DND-41 (cell line): ENCODE data around the gene SMARCA2.

Experiments used
- ATAC-seq: fragments of 200-7000 bp; cut with Tn5 transposase; 3 replicates; pipeline ENCODE4 v1.9.1; 2021; ENCODE audit warnings: low read depth; ENCODE audit not compliant: insufficient read depth
- DNase-seq: peaks from one replicate; pipeline ENCODE4 v3.0.0-alpha.2; 2020
- H2AFZ ChIP-seq: 2 replicates; pipeline ENCODE4 v1.6.0; 2012; ENCODE audit warnings: low read depth, low read length
- H3K27ac ChIP-seq: 2 replicates; pipeline ENCODE4 v1.5.1; 2012; ENCODE audit warnings: low read length, inconsistent platforms
- H3K27me3 ChIP-seq: fragments of 200-600 bp; sonication (generic); 2 replicates; pipeline ENCODE4 v1.6.0; 2012; ENCODE audit warnings: low read length, mild to moderate bottlenecking, inconsistent platforms; ENCODE audit not compliant: insufficient read depth, poor library complexity
- H3K36me3 ChIP-seq: 2 replicates; pipeline ENCODE4 v1.5.1; 2012; ENCODE audit warnings: low read length, inconsistent platforms; ENCODE audit not compliant: insufficient read depth
- H3K4me1 ChIP-seq: 2 replicates; pipeline ENCODE4 v1.5.1; 2012; ENCODE audit warnings: mild to moderate bottlenecking, low read length; ENCODE audit not compliant: insufficient read depth
- H3K4me2 ChIP-seq: 2 replicates; pipeline ENCODE4 v1.6.0; 2012; ENCODE audit warnings: mild to moderate bottlenecking, moderate library complexity, low read length, inconsistent platforms; ENCODE audit not compliant: insufficient read depth
- H3K4me3 ChIP-seq, 2 experiments: fragments of 200-600 bp in 1 of 2; shearing (Covaris generic) in 1 of 2; 2 replicates each; pipeline ENCODE4 v1.5.1; 2012 to 2016; ENCODE audit warnings: inconsistent platforms in 2 of 2, low read length in 2 of 2, mild to moderate bottlenecking in 2 of 2, low read depth in 1 of 2, moderate library complexity in 1 of 2
- H3K79me2 ChIP-seq: 2 replicates; pipeline ENCODE4 v1.6.0; 2012; ENCODE audit warnings: low read length, inconsistent platforms; ENCODE audit not compliant: insufficient read depth
- H3K9ac ChIP-seq: 2 replicates; pipeline ENCODE4 v1.6.0; 2012; ENCODE audit warnings: low read depth, mild to moderate bottlenecking, inconsistent platforms, low read length, moderate library complexity
- H3K9me3 ChIP-seq: 2 replicates; pipeline ENCODE4 v1.5.1; 2012; ENCODE audit warnings: low read length, moderate library complexity, mild to moderate bottlenecking, inconsistent platforms; ENCODE audit not compliant: insufficient read depth, severe bottlenecking
- H4K20me1 ChIP-seq: 2 replicates; pipeline ENCODE4 v1.6.0; 2012; ENCODE audit warnings: low read length; ENCODE audit not compliant: insufficient read depth
- EZH2 ChIP-seq: IDR thresholded peaks from 3 replicates; pipeline ENCODE4 v1.6.1; 2012; ENCODE audit warnings: borderline replicate concordance, low read depth, mild to moderate bottlenecking, moderate library complexity, low read length, inconsistent platforms; ENCODE audit not compliant: severe bottlenecking
- TF ChIP-seq, protein P1 (sequence below): IDR thresholded peaks from 2 replicates; pipeline ENCODE4 v1.5.1; 2012; ENCODE audit warnings: borderline replicate concordance, low read length, moderate library complexity, mild to moderate bottlenecking; ENCODE audit not compliant: poor library complexity, severe bottlenecking; ENCODE audit errors: extremely low read depth

The SMARCA2 gene

DNA sequence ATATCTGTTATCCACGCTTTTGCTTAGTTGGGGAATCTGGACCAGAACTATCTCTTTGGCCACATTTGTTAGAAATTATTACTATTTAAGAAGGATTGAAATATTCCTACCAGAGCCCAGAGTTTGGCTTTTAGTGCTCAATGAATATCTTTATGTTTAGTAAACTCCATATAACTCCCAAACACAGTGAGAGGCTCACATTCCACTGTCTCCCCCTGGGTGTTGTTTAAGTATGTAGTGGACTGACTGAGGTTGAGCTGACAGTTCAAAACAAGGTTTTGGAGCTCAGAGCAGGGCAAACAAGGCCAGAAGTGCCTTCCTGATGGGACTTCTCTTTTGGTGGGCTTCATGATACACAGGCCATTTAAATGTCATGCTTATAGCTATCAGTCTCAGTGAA is 216.0 kb downstream of the SMARCA2 start:
- TF ChIP-seq, protein P1, sequence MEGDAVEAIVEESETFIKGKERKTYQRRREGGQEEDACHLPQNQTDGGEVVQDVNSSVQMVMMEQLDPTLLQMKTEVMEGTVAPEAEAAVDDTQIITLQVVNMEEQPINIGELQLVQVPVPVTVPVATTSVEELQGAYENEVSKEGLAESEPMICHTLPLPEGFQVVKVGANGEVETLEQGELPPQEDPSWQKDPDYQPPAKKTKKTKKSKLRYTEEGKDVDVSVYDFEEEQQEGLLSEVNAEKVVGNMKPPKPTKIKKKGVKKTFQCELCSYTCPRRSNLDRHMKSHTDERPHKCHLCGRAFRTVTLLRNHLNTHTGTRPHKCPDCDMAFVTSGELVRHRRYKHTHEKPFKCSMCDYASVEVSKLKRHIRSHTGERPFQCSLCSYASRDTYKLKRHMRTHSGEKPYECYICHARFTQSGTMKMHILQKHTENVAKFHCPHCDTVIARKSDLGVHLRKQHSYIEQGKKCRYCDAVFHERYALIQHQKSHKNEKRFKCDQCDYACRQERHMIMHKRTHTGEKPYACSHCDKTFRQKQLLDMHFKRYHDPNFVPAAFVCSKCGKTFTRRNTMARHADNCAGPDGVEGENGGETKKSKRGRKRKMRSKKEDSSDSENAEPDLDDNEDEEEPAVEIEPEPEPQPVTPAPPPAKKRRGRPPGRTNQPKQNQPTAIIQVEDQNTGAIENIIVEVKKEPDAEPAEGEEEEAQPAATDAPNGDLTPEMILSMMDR, result no peak
- TF ChIP-seq EZH2, result no peak
- H3K4me3 ChIP-seq, result no peak overlapping the region
- H3K9me3 ChIP-seq, result no peaks in the 10 kb centered on the region
- H3K27ac ChIP-seq, result no peak overlapping the region
- no peak overlapping the region for H3K4me2 ChIP-seq
- H3K4me1 ChIP-seq, result peaks cover 5% of the 10 kb centered on the region; the same call in 1 of the 2 replicates
- H3K9ac ChIP-seq, result no peak overlapping the region
- no peak for DNase-seq
- H3K79me2 ChIP-seq, result no peaks in the 10 kb centered on the region
- no peak for ATAC-seq
- H2AFZ ChIP-seq, result no peak overlapping the region
- H3K27me3 ChIP-seq, result no peaks in the 10 kb centered on the region
- H4K20me1 ChIP-seq, result no peaks in the 10 kb centered on the region
- H3K36me3 ChIP-seq, result no peaks in the 10 kb centered on the region

DNA sequence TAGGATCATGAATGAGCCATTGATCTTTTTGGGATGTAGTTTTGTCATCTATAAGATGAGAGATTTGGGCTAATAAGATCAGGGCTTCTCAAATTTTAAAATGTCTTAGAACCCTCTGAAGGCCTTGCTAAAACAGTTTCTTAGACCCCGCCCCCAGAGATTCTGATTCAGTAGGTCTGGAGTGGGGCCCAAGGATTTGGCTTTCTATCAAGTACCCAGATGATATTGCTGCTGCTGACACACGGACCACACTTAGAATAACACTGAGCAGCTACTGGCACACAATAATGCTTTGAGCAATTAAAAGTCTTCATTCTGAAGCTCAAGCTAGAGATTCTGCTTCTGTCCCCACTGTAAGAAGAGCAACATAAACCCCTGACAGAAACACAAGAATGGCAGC is 216.7 kb downstream of the SMARCA2 start:
- Histone ChIP-seq H2AFZ (no peak overlapping the region), H3K4me3 (no peak overlapping the region), H3K4me1 (peaks cover 5% of the 10 kb centered on the region; the same call in 1 of the 2 replicates), H3K27me3 (no peaks in the 10 kb centered on the region), H4K20me1 (no peaks in the 10 kb centered on the region), H3K79me2 (no peaks in the 10 kb centered on the region), H3K4me2 (no peak overlapping the region), H3K9ac (no peak overlapping the region), H3K36me3 (no peaks in the 10 kb centered on the region), H3K27ac (no peak overlapping the region), H3K9me3 (no peaks in the 10 kb centered on the region)
- DNase-seq (no peak), ATAC-seq (no peak)
- TF ChIP-seq, protein P1, result no peak
- TF ChIP-seq EZH2, result no peak

DNA sequence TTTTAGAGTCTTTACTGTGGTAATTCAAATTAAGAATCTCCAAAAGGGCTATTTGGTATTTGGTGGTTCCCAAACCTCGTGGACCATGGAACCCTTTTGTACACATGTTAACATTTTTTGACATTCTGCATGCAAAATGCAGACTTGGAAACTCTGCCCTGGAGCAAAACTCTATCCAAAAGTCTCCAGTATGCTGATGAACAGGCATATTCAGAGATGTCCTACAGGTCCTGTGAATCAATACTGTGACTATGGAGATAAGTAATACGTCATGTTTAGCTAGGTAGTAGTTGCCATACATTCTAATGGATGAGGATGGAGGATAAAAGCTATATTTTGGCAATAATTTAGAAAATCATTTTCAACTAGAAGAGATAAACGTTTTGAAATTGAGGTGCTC is 218.1 kb downstream of the SMARCA2 start:
- Histone ChIP-seq H3K4me2 (no peak overlapping the region), H3K9me3 (no peaks in the 10 kb centered on the region), H3K36me3 (no peaks in the 10 kb centered on the region), H3K4me1 (peaks cover 2% of the 10 kb centered on the region; the same call in 1 of the 2 replicates), H4K20me1 (no peaks in the 10 kb centered on the region), H2AFZ (no peak overlapping the region), H3K79me2 (no peaks in the 10 kb centered on the region), H3K27ac (no peak overlapping the region), H3K9ac (no peak overlapping the region), H3K4me3 (no peak overlapping the region), H3K27me3 (no peaks in the 10 kb centered on the region)
- ATAC-seq, result no peak
- DNase-seq, result no peak
- TF ChIP-seq, protein P1, result no peak
- no peak for TF ChIP-seq EZH2
